Measurements from ENCODE around the gene ACVRL1. TPM values are rescaled to one million over a fixed set of nuclear protein-coding genes. Genes with fewer than 3 reads are reported as not detected.

The ACVRL1 gene
- total and polyA plus RNA-seq, 9 donors: 51.5 to 65.0 (median 54.8) TPM

Other genes with a start within 250 kb of the ACVRL1 start
- 1.2 TPM for gene FIGNL2, start 58.8 kb upstream of the ACVRL1 start, total RNA-seq
- 1 to 10 TPM in 7 of 8 donors, under 1 TPM in 1; 0.90 to 1.7 (median 1.5) TPM for gene FIGNL2, start 58.8 kb upstream of the ACVRL1 start, polyA plus RNA-seq (ENCODE audit: insufficient read depth in 1 of 8, insufficient read length in 8 of 8, low replicate concordance in 1 of 8)
- 0.04 TPM for gene ANKRD33, start 19.4 kb upstream of the ACVRL1 start, total RNA-seq
- under 1 TPM in 5 of 8 donors, not detected in 3; 0.06 to 0.18 (median 0.09) TPM for gene ANKRD33, start 19.4 kb upstream of the ACVRL1 start, polyA plus RNA-seq (ENCODE audit: insufficient read depth in 1 of 8, insufficient read length in 8 of 8, low replicate concordance in 1 of 8)
- gene ACVR1B, start 44.2 kb downstream of the ACVRL1 start, total RNA-seq: 7.7 TPM
- 10 to 100 TPM; 11.2 to 17.2 (median 15.7) TPM for gene ACVR1B, start 44.2 kb downstream of the ACVRL1 start, polyA plus RNA-seq (ENCODE audit: insufficient read depth in 1 of 8, insufficient read length in 8 of 8, low replicate concordance in 1 of 8)
- 17.1 TPM for gene TAMALIN, start 99.4 kb downstream of the ACVRL1 start, total RNA-seq
- gene TAMALIN, start 99.4 kb downstream of the ACVRL1 start, polyA plus RNA-seq (ENCODE audit: insufficient read depth in 1 of 8, insufficient read length in 8 of 8, low replicate concordance in 1 of 8): 10 to 100 TPM; 17.0 to 25.1 (median 19.6) TPM
- 23.7 TPM for gene NR4A1, start 143.9 kb downstream of the ACVRL1 start, total RNA-seq
- 10 to 100 TPM; 12.7 to 71.5 (median 36.7) TPM for gene NR4A1, start 143.9 kb downstream of the ACVRL1 start, polyA plus RNA-seq (ENCODE audit: insufficient read depth in 1 of 8, insufficient read length in 8 of 8, low replicate concordance in 1 of 8)
- gene ATG101, start 162.5 kb downstream of the ACVRL1 start, total RNA-seq: 32.1 TPM
- gene ATG101, start 162.5 kb downstream of the ACVRL1 start, polyA plus RNA-seq (ENCODE audit: insufficient read depth in 1 of 8, insufficient read length in 8 of 8, low replicate concordance in 1 of 8): 10 to 100 TPM; 25.4 to 36.9 (median 28.7) TPM
- 0.13 TPM for gene SMIM41, start 172.2 kb downstream of the ACVRL1 start, total RNA-seq
- under 1 TPM in 6 of 8 donors, not detected in 2; 0.12 to 0.72 (median 0.26) TPM for gene SMIM41, start 172.2 kb downstream of the ACVRL1 start, polyA plus RNA-seq (ENCODE audit: insufficient read depth in 1 of 8, insufficient read length in 8 of 8, low replicate concordance in 1 of 8)